C4-2B (cell line): ENCODE measurements around the gene CCDC88C.
A peak's percentile ranks its signal among the peaks of the same experiment; 100 is the strongest.

ENCODE experiments used
- H3K27ac ChIP-seq: fragments of 450-650 bp; 2 replicates; pipeline ENCODE4 v1.5.1; 2017
- CTCF ChIP-seq: fragments of 450-650 bp; conservative IDR thresholded peaks from 2 replicates; pipeline ENCODE4 v1.5.1; 2017; ENCODE audit warnings: mild to moderate bottlenecking
- ZFX ChIP-seq: fragments of 450-650 bp; IDR thresholded peaks from 2 replicates; pipeline ENCODE4 v1.6.1; 2017

Gene CCDC88C

GRCh38 chr14:91351512-91351862 is 66.1 kb downstream of the CCDC88C start:
- H3K27ac ChIP-seq = no peak overlapping the region
- TF ChIP-seq CTCF (no peak), ZFX (no peak)

GRCh38 chr14:91350813-91351511 is 66.7 kb downstream of the CCDC88C start:
- TF ChIP-seq CTCF = no peak
- TF ChIP-seq ZFX = no peak
- no peak overlapping the region for H3K27ac ChIP-seq

GRCh38 chr14:91350483-91350812 is 67.2 kb downstream of the CCDC88C start:
- TF ChIP-seq CTCF = no peak
- TF ChIP-seq ZFX = no peak
- H3K27ac ChIP-seq = no peak overlapping the region

- no peak for TF ChIP-seq ZFX
- peak overlapping the region; percentile 19; the same call in 1 of the 2 replicates for H3K27ac ChIP-seq
Measured at GRCh38 chr14:91349481-91350074, 68.0 kb downstream of the CCDC88C start.

- H3K27ac ChIP-seq = peak overlapping the region; percentile 19; the same call in 1 of the 2 replicates
- TF ChIP-seq ZFX (no peak), CTCF (no peak)
Measured at GRCh38 chr14:91348845-91349465, 68.7 kb downstream of the CCDC88C start.

GRCh38 chr14:91346838-91347173 is 70.8 kb downstream of the CCDC88C start:
- no peak overlapping the region for H3K27ac ChIP-seq
- no peak for TF ChIP-seq ZFX
- no peak for TF ChIP-seq CTCF

- no peak for TF ChIP-seq ZFX
- no peak for TF ChIP-seq CTCF
- H3K27ac ChIP-seq = no peak overlapping the region
Measured at GRCh38 chr14:91344096-91344495, 73.5 kb downstream of the CCDC88C start.
